Body of pancreas (tissue), 4 donors: ENCODE measurements around the gene CCSER2. TPM values are rescaled to one million over a fixed set of nuclear protein-coding genes. Genes with fewer than 3 reads are reported as not detected.

ENCODE experiments used
- ATAC-seq: fragments of 150-250 bp; one replicate; pipeline ENCODE4 v1.9.1; 2016
- DNase-seq, 4 donors: peaks; one replicate each; pipeline ENCODE4 v3.0.0-alpha.2; 2019
- H3K27ac ChIP-seq, 4 donors: fragments of 200-600 bp; sonication (generic); 1 replicate in 3 of 4; 2 replicates in 1 of 4; pipeline versions ENCODE4 v1.5.1 to v1.6.1; 2016 to 2019; ENCODE audit warnings: mild to moderate bottlenecking in 1 of 4, mixed read lengths in 1 of 4, moderate library complexity in 1 of 4
- H3K27me3 ChIP-seq, 2 donors: fragments of 200-600 bp; sonication (generic); one replicate each; pipeline ENCODE4 v1.6.0; 2016; ENCODE audit warnings: mild to moderate bottlenecking in 1 of 2
- H3K36me3 ChIP-seq, 2 donors: fragments of 200-600 bp; sonication (generic); replicated peaks in 1 of 2; 2 replicates each; pipeline ENCODE4 v1.5.1; 2016; ENCODE audit warnings: low read depth in 2 of 2; ENCODE audit not compliant: insufficient read depth in 1 of 2
- H3K4me1 ChIP-seq: fragments of 200-600 bp; sonication (generic); one replicate; pipeline ENCODE4 v1.6.0; 2016
- H3K4me3 ChIP-seq, 2 donors: fragments of 200-600 bp; sonication (generic); 1 replicate in 1 of 2; 2 replicates in 1 of 2; pipeline ENCODE4 v1.5.1; 2016 to 2019
- H3K9me3 ChIP-seq, 3 donors: fragments of 200-600 bp; sonication (generic); 1 replicate in 2 of 3; 2 replicates in 1 of 3; pipeline ENCODE4 v1.5.1; 2016
- POLR2A ChIP-seq, 3 donors: fragments of 450-650 bp; IDR thresholded peaks; one replicate each; pipeline ENCODE4 v1.6.1; 2016; ENCODE audit warnings: antibody characterized with exemption in 3 of 3, mild to moderate bottlenecking in 2 of 3
- WGBS, 2 donors: methylation state at CpG; one replicate each; pipeline ENCODE4 v1.1.5; 2017; 5-methylcytosine and 5-hydroxymethylcytosine counted together
- intact Hi-C: fragments of 100-400 bp; cut with DNase I; formaldehyde crosslinking; loops from one replicate; pipeline ENCODE4 v1.15.1; 2023
- total RNA-seq, 2 donors: library from RNA; depleted of rRNA; stranded (reverse); fragments of >200 nt; gene quantifications; one replicate each; pipeline ENCODE4 v1.1.0, GENCODE V29; 2016
- TF ChIP-seq, protein P1 (sequence below), 7 experiments: fragments of 450-650 bp in 4 of 7; fragments of 200-600 bp in 3 of 7; sonication (generic) in 3 of 7; IDR thresholded peaks; one replicate each; pipeline ENCODE4 v1.5.1; 2016 to 2019; ENCODE audit warnings: antibody characterized with exemption in 7 of 7

Gene CCSER2
- total RNA-seq, 2 donors from 2014 or later: 14.5 to 20.0 TPM

- DNase-seq (no peak), ATAC-seq (no peak)
- peaks cover 3% of the 10 kb centered on the region for H3K4me1 ChIP-seq
- 87 to 93% methylated on average over 4 of the region's 4 CpGs for WGBS, 2 donors
- H3K36me3 ChIP-seq: no peaks in the 10 kb centered on the region
- H3K4me3 ChIP-seq: no peak overlapping the region
- no peaks in the 10 kb centered on the region for H3K9me3 ChIP-seq
- intact Hi-C loops: no loop called here
- TF ChIP-seq, protein P1, sequence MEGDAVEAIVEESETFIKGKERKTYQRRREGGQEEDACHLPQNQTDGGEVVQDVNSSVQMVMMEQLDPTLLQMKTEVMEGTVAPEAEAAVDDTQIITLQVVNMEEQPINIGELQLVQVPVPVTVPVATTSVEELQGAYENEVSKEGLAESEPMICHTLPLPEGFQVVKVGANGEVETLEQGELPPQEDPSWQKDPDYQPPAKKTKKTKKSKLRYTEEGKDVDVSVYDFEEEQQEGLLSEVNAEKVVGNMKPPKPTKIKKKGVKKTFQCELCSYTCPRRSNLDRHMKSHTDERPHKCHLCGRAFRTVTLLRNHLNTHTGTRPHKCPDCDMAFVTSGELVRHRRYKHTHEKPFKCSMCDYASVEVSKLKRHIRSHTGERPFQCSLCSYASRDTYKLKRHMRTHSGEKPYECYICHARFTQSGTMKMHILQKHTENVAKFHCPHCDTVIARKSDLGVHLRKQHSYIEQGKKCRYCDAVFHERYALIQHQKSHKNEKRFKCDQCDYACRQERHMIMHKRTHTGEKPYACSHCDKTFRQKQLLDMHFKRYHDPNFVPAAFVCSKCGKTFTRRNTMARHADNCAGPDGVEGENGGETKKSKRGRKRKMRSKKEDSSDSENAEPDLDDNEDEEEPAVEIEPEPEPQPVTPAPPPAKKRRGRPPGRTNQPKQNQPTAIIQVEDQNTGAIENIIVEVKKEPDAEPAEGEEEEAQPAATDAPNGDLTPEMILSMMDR (IDR thresholded peaks at IDR 0.05): no peak
- TF ChIP-seq POLR2A (IDR thresholded peaks at IDR 0.05): no peak
- no peak overlapping the region for H3K27ac ChIP-seq
- H3K27me3 ChIP-seq: no peaks in the 10 kb centered on the region
Measured at GRCh38 chr10:84366041-84366440, 37.7 kb downstream of the CCSER2 start.

- Histone ChIP-seq H3K4me1 (peaks cover 3% of the 10 kb centered on the region), H3K27me3 (no peaks in the 10 kb centered on the region), H3K36me3 (peaks cover 0 to 2% of the 10 kb centered on the region in 2 donors), H3K27ac (no peak overlapping the region), H3K4me3 (no peak overlapping the region), H3K9me3 (no peaks in the 10 kb centered on the region)
- TF ChIP-seq, protein P1 (IDR thresholded peaks at IDR 0.05): no peak
- no peak for TF ChIP-seq POLR2A (IDR thresholded peaks at IDR 0.05)
- no peak for ATAC-seq
- DNase-seq: no peak
- 93 to 99% methylated on average over 6 of the region's 6 CpGs for WGBS, 2 donors
- intact Hi-C loops: no loop called here
Measured at GRCh38 chr10:84367256-84367655, 38.9 kb downstream of the CCSER2 start.

- intact Hi-C loops: no loop called here
- no peaks in the 10 kb centered on the region for H3K9me3 ChIP-seq
- H3K36me3 ChIP-seq: peaks cover 0 to 4% of the 10 kb centered on the region in 2 donors
- no peak for TF ChIP-seq POLR2A (IDR thresholded peaks at IDR 0.05)
- TF ChIP-seq, protein P1 (IDR thresholded peaks at IDR 0.05): no peak
- no peaks in the 10 kb centered on the region for H3K27me3 ChIP-seq
- H3K4me1 ChIP-seq: peaks cover 3% of the 10 kb centered on the region
- ATAC-seq: no peak
- no peak overlapping the region for H3K4me3 ChIP-seq
- no peak for DNase-seq
- H3K27ac ChIP-seq: no peak overlapping the region
- 96 to 97% methylated on average over 1 of the region's 1 CpG for WGBS, 2 donors
Measured at GRCh38 chr10:84368828-84369227, 40.4 kb downstream of the CCSER2 start.

DNA sequence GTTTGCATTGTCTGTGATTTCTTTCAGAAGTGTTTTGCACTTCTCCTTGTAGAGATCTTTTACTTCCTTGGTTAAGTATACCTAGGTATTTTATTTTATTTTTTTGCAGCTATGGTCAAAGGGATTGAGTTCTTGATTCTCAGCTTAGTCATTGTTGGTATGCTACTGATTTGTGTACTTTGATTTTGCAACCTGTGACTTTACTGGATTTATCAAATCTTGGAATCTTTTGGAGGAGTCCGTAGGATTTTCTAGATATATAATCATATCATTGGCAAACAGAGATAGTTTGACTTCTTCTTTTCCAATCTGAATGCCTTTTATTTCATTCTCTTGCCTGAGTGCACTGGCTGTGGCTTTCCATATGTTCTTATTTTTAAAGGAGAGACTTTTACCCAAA lies 41.9 kb downstream of the CCSER2 start:
- H3K36me3 ChIP-seq: peaks cover 0 to 6% of the 10 kb centered on the region in 2 donors
- H3K9me3 ChIP-seq: no peaks in the 10 kb centered on the region
- no peak for TF ChIP-seq POLR2A (IDR thresholded peaks at IDR 0.05)
- TF ChIP-seq, protein P1 (IDR thresholded peaks at IDR 0.05): no peak
- intact Hi-C loops: loop anchor here (5.0 to 10.0 kb wide), 2 partner anchors 105 to 167 kb away; no protein-coding TSS in a partner anchor
- 40 to 41% methylated on average over 1 of the region's 1 CpG for WGBS, 2 donors
- peaks cover 3% of the 10 kb centered on the region for H3K4me1 ChIP-seq
- no peak overlapping the region for H3K4me3 ChIP-seq
- no peak overlapping the region for H3K27ac ChIP-seq
- H3K27me3 ChIP-seq: no peaks in the 10 kb centered on the region
- DNase-seq: no peak
- ATAC-seq: no peak

- intact Hi-C loops: loop anchor here (5.0 to 10.0 kb wide), 2 partner anchors 107 to 165 kb away; no protein-coding TSS in a partner anchor
- DNase-seq: no peak
- H3K4me3 ChIP-seq: no peak overlapping the region
- no peak for ATAC-seq
- WGBS, 2 donors: 83 to 89% methylated on average over 2 of the region's 2 CpGs
- no peaks in the 10 kb centered on the region for H3K4me1 ChIP-seq
- TF ChIP-seq POLR2A (IDR thresholded peaks at IDR 0.05): no peak
- TF ChIP-seq, protein P1 (IDR thresholded peaks at IDR 0.05): no peak
- no peaks in the 10 kb centered on the region for H3K27me3 ChIP-seq
- H3K27ac ChIP-seq: no peak overlapping the region
- H3K36me3 ChIP-seq: peaks cover 0 to 6% of the 10 kb centered on the region in 2 donors
- no peaks in the 10 kb centered on the region for H3K9me3 ChIP-seq
Measured at GRCh38 chr10:84371944-84372343, 43.6 kb downstream of the CCSER2 start.
